AG08396 (cell line): ENCODE data around the gene EXD3.
"Not testable (repeated sequence)": the region's sequence is repeated elsewhere in the genome, so short reads cannot be mapped to it uniquely, and the experiment has no call there.

Source experiments
- DNase-seq: peaks from one replicate; pipeline ENCODE4 v3.0.0; 2012; ENCODE audit warnings: low spot score, mixed read lengths

The EXD3 gene

DNA sequence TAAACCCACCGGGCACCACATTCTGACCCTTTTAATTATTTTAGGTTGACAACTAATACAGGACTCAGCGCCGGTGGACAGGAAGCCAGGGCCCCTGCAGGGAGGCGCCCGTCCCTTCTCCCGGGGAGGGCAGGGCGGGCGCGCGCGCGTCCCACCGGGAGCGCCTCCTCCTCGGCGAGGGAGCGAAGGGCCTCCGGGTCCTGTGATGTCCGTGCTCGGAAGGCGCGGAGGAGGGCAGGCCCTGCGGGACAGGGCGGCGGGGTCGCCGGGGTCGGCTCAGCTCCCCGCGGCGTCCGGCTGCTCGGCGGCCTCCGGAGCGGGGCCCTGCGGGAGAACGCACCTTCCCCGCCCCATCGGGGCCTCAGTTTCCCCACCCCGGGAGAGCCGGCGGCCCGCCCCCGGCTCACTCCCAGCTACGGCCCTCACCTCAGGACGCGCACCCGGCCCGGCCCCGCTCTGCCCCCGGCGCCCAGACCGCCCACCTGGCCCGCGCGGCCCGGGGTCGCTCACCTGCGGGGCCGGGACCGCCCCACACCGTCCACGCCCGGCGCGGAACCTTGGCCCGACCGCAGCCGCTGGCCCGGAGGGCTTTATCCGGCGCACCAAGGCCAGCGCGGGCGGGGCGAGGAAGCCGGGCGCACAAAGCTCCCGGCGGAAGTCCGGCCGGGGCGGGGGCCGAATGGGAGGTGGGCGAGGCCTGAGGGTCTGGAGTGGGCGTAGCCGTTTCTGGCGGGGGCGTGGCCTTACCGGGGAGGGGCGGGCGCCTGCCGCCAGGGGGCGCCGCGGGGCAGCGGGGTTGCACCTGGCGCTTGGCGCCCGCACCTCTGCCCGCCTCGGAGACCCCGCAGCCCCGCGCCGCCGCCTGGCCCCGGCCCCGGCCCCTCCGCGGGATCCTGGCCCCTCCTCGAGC, at the start of gene EXD3, which contains the start of gene NOXA1:
EXD3 (minus strand) TSS at position 559 of the 910 bp plus-strand sequence. CDS start 27,805 bp downstream, outside the sequence.
NOXA1 (plus strand) TSS at position 790 of the 910 bp plus-strand sequence. CDS start 137 bp downstream, outside the sequence.
- DNase-seq = peak; percentile 99

- DNase-seq = no peak
Observed at GRCh38 chr9:137470785-137471184, 47.8 kb upstream of the EXD3 start.

DNA sequence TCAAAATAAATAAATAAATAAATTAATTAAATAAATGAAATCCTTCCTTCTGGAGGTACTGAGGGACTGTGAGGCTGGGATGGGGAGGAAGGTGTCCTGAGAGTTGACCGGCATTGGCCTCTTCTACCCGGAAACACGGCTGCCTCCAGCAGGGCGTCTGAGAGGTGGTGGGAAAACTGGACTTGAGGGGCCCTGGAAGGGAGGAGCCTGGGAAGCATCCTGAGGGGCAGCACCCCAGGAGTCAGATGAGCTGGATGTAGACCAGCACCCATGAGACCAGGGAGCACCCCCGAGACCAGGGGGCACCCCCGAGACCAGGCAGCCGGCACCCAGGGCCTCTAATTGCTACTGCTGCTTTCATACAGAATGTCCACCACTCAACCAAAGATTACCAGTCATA, 44.9 kb upstream of the EXD3 start:
- DNase-seq = no peak

DNA sequence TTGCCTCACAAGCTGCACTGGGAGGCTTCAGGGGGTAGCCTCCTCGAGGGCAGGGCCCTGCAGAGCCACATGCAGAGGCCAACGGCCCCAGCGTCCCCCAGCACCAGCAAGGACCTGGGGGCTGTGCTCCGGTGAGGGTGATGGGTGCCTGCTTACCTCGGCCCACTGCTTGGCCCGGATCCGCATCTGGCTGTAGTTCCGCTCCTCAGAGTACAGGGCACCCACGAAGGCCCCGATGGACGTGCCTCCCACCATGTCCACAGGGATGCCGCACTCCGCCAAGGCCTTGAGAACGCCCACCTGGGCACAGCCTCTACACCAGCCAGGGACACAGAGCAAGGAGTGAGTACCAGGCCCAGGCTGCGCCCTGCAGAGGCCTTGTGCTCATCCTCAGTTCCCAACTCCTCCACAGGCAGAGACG, 44.2 kb upstream of the EXD3 start:
- DNase-seq = no peak

- not testable (repeated sequence) for DNase-seq
Observed at GRCh38 chr9:137466389-137467085, 43.6 kb upstream of the EXD3 start.

- no peak for DNase-seq
Observed at GRCh38 chr9:137465720-137466388, 42.9 kb upstream of the EXD3 start.

GRCh38 chr9:137465000-137465719, 42.2 kb upstream of the EXD3 start:
- DNase-seq = no peak

DNA sequence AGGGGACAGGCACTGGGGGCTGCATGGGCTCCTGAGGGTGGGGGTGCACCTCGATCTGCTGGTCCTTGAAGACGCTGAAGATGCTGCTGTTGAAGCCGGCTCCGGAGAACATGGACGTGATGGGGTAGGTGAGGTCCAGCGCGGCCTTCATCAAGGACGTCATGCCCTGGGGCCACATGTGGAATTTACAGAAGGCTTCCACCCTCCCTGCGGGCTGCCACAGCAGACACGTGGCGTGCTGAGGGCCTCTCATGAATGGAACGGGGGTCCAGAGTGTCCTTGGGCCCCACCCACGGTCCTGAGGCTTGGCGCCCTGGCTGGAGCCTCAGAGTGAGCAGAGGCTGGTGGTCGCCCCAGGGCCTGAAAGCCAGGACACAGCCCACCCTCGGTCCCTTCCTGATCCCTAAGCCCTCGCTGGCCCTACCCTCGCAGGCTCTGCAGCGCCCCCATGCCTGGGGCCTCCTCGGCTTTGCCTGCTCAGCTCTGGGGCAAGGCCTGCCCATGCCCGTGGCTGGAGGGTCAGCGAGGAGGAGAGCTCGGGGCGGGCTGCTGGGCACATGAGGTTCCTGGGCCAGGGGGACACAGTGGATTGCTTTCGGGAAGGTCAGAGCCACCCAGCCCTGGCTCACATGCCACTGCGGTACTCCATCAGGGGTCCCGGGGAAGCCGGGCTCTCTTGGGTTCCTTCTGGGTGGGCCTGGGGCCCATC, 41.5 kb upstream of the EXD3 start:
- DNase-seq = no peak

GRCh38 chr9:137463931-137464290, 40.9 kb upstream of the EXD3 start:
- DNase-seq = no peak

- DNase-seq = no peak
Observed at GRCh38 chr9:137462986-137463930, 40.3 kb upstream of the EXD3 start.

GRCh38 chr9:137462396-137462985, 39.5 kb upstream of the EXD3 start:
- DNase-seq = no peak

DNA sequence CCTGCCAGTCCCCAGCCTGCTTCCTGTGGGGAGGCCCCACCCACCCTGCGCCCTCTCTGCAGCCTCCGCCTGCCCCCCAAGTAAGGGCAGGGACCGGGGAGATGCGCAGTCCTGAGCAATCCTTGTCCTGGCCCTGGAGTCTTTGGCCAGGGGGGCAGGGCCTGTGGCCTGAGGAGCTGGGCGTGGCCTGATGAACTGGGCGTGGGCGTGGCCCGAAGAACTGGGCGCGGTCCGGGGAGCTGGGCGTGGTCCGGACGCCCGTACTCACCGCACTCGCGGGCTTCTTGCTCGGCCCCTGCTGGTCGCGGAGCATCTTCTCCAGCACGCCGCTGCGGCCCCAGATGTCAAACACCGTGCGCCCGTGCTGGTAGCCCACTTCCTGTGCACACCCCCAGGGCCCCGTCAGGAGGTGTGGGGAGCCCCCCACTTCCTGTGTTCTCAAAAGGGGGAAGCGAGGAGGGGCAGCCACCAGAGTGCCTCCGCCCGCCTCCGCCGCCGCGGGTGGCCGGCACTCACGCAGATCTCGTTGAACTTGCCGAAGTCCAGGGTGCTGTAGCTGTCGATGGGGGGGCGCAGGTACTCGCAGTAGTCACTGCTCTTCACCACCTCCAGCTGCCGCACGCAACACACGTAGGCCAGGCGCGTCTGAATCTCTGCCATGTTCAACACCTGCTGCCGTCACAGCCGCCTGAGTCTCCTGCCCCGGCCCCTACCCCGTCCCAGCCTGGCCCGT, 38.9 kb upstream of the EXD3 start:
- DNase-seq = peak; percentile 83

DNA sequence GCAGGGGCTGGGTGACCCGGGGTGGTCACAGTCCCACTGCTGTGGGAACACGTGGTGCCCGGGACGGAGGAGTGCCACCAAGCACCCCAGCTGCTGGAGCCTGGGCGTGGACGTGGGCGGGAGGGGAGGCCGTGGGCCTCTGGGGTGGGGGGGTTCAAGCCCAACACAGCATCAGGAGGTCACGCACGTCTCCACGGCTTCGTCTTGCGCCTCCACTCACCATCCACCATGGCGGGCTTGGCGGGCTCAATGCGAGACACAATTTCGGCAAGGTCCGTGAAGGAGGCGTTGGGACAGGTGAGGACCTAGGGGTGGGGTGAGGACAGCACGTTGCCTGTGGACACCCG, 38.3 kb upstream of the EXD3 start:
- no peak for DNase-seq

GRCh38 chr9:137460363-137461315, 37.7 kb upstream of the EXD3 start:
- DNase-seq = no peak

DNA sequence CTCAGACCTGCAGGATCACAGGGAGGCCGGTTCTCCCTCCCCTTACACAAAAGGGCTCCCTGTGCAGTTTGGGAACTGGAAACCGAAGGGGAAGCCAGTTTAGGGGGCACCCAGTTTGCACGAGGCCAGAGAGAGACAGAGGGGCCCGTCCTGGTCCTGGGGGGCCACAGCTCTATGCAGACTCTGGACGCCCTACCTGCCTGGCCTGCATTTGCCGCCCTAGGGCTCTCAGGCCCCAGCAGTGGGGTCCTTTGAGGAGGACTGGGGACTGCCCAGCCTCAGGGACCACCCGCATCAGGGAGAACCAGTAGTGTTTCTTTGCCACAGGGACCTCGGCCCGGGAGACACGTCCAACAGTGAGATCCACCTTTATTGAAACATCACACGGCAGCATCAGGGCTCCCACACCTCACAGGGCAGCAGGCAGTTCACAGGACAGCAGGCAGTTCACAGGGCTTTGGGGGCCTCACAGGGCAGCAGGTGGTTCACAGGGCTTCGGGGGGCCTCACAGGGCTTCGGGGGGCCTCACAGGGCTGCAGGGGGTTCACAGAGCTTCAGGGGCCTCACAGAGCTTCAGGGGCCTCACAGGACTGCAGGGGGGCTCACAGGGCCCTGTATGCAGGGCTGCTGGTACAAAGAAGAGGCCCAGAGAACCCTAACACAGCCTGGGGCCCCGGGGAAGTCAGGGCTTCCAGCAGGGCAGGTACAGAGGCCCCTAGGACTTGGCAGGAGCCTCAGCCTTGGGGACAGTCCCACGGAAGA, 36.8 kb upstream of the EXD3 start:
- DNase-seq = no peak

DNA sequence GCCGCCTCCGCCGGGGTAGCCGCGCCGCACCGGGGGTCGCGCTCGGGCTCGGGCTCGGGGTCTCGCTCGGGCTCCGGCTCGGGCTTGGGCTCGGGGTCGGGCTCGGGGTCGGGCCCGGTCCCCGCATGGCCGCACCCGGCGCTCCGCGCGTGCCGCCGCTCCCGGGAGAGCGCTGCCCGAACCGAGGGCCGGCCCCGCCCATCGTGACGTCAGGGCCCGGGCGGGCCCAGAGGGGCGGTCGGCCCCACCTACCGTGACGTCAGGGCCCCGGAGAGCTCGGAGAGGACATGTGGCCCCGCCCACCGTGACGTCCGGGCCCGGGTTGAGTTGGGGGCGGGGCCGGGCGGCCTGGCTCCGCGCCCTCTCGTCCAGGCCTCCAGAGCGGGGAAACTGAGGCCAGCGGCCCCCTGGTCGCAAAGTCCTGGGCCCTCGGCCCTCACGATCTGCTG, 36.2 kb upstream of the EXD3 start, which contains the start of gene NSMF:
NSMF (minus strand) TSS at position 183 of the 449 bp plus-strand sequence. CDS start 232 bp downstream, outside the sequence.
- peak; percentile 100 for DNase-seq
